HEK293 (cell line): ENCODE measurements around the gene CEND1.

Experiments used
- CTCF ChIA-PET: fragments of 350-600 bp; formaldehyde crosslinking; extraction: SDS; loops from one replicate; lab custom pipeline; 2021; ENCODE audit warnings: antibody characterized with exemption; lab: Yijun Ruan, JAX
- POLR2A ChIA-PET: fragments of 300-600 bp; formaldehyde crosslinking; extraction: SDS; loops from one replicate; lab custom pipeline; 2020; ENCODE audit warnings: antibody characterized with exemption, inconsistent platforms; lab: Yijun Ruan, JAX
- H3K27ac ChIP-seq: fragments of 200-500 bp; sonication (Bioruptor generic); 2 replicates; pipeline ENCODE4 v1.5.1; 2014; ENCODE audit warnings: low read depth, low read length, control low read depth, inconsistent platforms; ENCODE audit errors: extremely low read depth
- H3K36me3 ChIP-seq, 2 experiments: fragments of 200-500 bp in 1 of 2; sonication (Bioruptor generic) in 1 of 2; 1 replicate in 1 of 2; 2 replicates in 1 of 2; pipeline ENCODE4 v1.5.1; 2014 to 2017; ENCODE audit warnings: inconsistent platforms in 2 of 2, low read length in 2 of 2; ENCODE audit not compliant: control insufficient read depth in 2 of 2, insufficient read depth in 1 of 2
- H3K4me1 ChIP-seq: fragments of 200-500 bp; sonication (Bioruptor generic); 2 replicates; pipeline ENCODE4 v1.5.1; 2014; ENCODE audit warnings: mild to moderate bottlenecking, low read length, inconsistent platforms; ENCODE audit not compliant: control insufficient read depth, insufficient read depth
- H3K4me3 ChIP-seq: 2 replicates; pipeline ENCODE4 v1.5.1; 2011; ENCODE audit warnings: low read depth, mild to moderate bottlenecking, control low read depth, low read length, moderate library complexity
- H3K9me3 ChIP-seq: fragments of 200-500 bp; sonication (Bioruptor generic); 2 replicates; pipeline ENCODE4 v1.5.1; 2014; ENCODE audit warnings: low read depth, low read length, inconsistent platforms; ENCODE audit not compliant: control insufficient read depth, insufficient read depth
- GLIS1 ChIP-seq: fragments of 450-650 bp; formaldehyde crosslinking; IDR thresholded peaks from 2 replicates; pipeline ENCODE4 v1.5.1; 2016; ENCODE audit warnings: missing biosample characterization, missing genetic modification characterization
- GLIS2 ChIP-seq: fragments of 450-650 bp; formaldehyde crosslinking; IDR thresholded peaks from 2 replicates; pipeline ENCODE4 v1.5.1; 2016; ENCODE audit warnings: missing biosample characterization, missing genetic modification characterization
- KLF1 ChIP-seq: fragments of 450-650 bp; formaldehyde crosslinking; IDR thresholded peaks from 2 replicates; pipeline ENCODE4 v1.5.1; 2016; ENCODE audit warnings: missing biosample characterization, missing genetic modification characterization
- MZF1 ChIP-seq: fragments of 450-650 bp; formaldehyde crosslinking; IDR thresholded peaks from 2 replicates; pipeline ENCODE4 v1.5.1; 2017; ENCODE audit warnings: missing biosample characterization, missing genetic modification characterization, borderline replicate concordance
- PRDM10 ChIP-seq: fragments of 450-650 bp; formaldehyde crosslinking; IDR thresholded peaks from 2 replicates; pipeline ENCODE4 v1.5.1; 2016; ENCODE audit warnings: missing biosample characterization, missing genetic modification characterization
- SETDB1 ChIP-seq: IDR thresholded peaks from one replicate; pipeline ENCODE4 v1.6.1; 2017; ENCODE audit warnings: mild to moderate bottlenecking, low read length, moderate library complexity, mixed read lengths; ENCODE audit not compliant: insufficient read length
- WT1 ChIP-seq: fragments of 450-650 bp; formaldehyde crosslinking; IDR thresholded peaks from 2 replicates; pipeline ENCODE4 v1.5.1; 2016; ENCODE audit warnings: missing biosample characterization, missing genetic modification characterization
- ZBTB48 ChIP-seq: fragments of 450-650 bp; formaldehyde crosslinking; IDR thresholded peaks from 2 replicates; pipeline ENCODE4 v1.5.1; 2016; ENCODE audit warnings: missing biosample characterization, missing genetic modification characterization
- ZIC2 ChIP-seq: fragments of 450-650 bp; formaldehyde crosslinking; IDR thresholded peaks from 2 replicates; pipeline ENCODE4 v1.5.1; 2016; ENCODE audit warnings: missing biosample characterization, missing genetic modification characterization
- ZNF132 ChIP-seq: fragments of 450-650 bp; formaldehyde crosslinking; IDR thresholded peaks from 2 replicates; pipeline ENCODE4 v1.5.1; 2017; ENCODE audit warnings: missing biosample characterization, missing genetic modification characterization, borderline replicate concordance
- ZNF155 ChIP-seq: fragments of 450-650 bp; formaldehyde crosslinking; IDR thresholded peaks from 2 replicates; pipeline ENCODE4 v1.5.1; 2016; ENCODE audit warnings: missing biosample characterization, missing genetic modification characterization
- ZNF19 ChIP-seq: fragments of 450-650 bp; formaldehyde crosslinking; IDR thresholded peaks from 2 replicates; pipeline ENCODE4; 2016; ENCODE audit warnings: missing biosample characterization, missing genetic modification characterization, low read depth
- ZNF266 ChIP-seq: fragments of 450-650 bp; formaldehyde crosslinking; IDR thresholded peaks from 2 replicates; pipeline ENCODE4 v1.5.1; 2016; ENCODE audit warnings: missing biosample characterization, missing genetic modification characterization, low read depth
- ZNF416 ChIP-seq: fragments of 450-650 bp; formaldehyde crosslinking; IDR thresholded peaks from 2 replicates; pipeline ENCODE4 v1.5.1; 2016; ENCODE audit warnings: missing biosample characterization, missing genetic modification characterization
- ZNF423 ChIP-seq: fragments of 450-650 bp; formaldehyde crosslinking; IDR thresholded peaks from 2 replicates; pipeline ENCODE4 v1.5.1; 2016; ENCODE audit warnings: missing biosample characterization, missing genetic modification characterization
- ZNF473 ChIP-seq: fragments of 450-650 bp; formaldehyde crosslinking; IDR thresholded peaks from 2 replicates; pipeline ENCODE4 v1.5.1; 2017; ENCODE audit warnings: missing biosample characterization, missing genetic modification characterization
- ZNF521 ChIP-seq: fragments of 450-650 bp; formaldehyde crosslinking; IDR thresholded peaks from 2 replicates; pipeline ENCODE4 v1.5.1; 2017; ENCODE audit warnings: missing biosample characterization, mild to moderate bottlenecking, missing genetic modification characterization
- ZNF585B ChIP-seq: fragments of 450-650 bp; formaldehyde crosslinking; IDR thresholded peaks from 2 replicates; pipeline ENCODE4 v1.5.1; 2016; ENCODE audit warnings: missing biosample characterization, missing genetic modification characterization
- ZNF623 ChIP-seq: fragments of 450-650 bp; formaldehyde crosslinking; IDR thresholded peaks from 2 replicates; pipeline ENCODE4 v1.5.1; 2016; ENCODE audit warnings: missing biosample characterization, missing genetic modification characterization
- ZNF645 ChIP-seq: fragments of 450-650 bp; formaldehyde crosslinking; IDR thresholded peaks from 2 replicates; pipeline ENCODE4; 2016; ENCODE audit warnings: missing biosample characterization, missing genetic modification characterization
- ZNF660 ChIP-seq: fragments of 450-650 bp; IDR thresholded peaks from 2 replicates; pipeline ENCODE4 v1.5.1; 2018; ENCODE audit warnings: missing biosample characterization, mild to moderate bottlenecking, missing genetic modification characterization
- ZNF707 ChIP-seq: fragments of 450-650 bp; formaldehyde crosslinking; IDR thresholded peaks from 2 replicates; pipeline ENCODE4 v1.5.1; 2016; ENCODE audit warnings: missing biosample characterization, missing genetic modification characterization
- ZNF777 ChIP-seq: fragments of 450-650 bp; formaldehyde crosslinking; IDR thresholded peaks from 2 replicates; pipeline ENCODE4 v1.5.1; 2017; ENCODE audit warnings: missing biosample characterization, missing genetic modification characterization, borderline replicate concordance
- TF ChIP-seq, protein P1 (sequence below): fragments of 450-650 bp; formaldehyde crosslinking; IDR thresholded peaks from 2 replicates; pipeline ENCODE4 v1.5.1; 2017; ENCODE audit warnings: missing biosample characterization, missing genetic modification characterization
- TF ChIP-seq, protein P2 (sequence below): fragments of 450-650 bp; formaldehyde crosslinking; IDR thresholded peaks from 2 replicates; pipeline ENCODE4 v1.5.1; 2016; ENCODE audit warnings: missing biosample characterization, missing genetic modification characterization

The CEND1 gene

DNA sequence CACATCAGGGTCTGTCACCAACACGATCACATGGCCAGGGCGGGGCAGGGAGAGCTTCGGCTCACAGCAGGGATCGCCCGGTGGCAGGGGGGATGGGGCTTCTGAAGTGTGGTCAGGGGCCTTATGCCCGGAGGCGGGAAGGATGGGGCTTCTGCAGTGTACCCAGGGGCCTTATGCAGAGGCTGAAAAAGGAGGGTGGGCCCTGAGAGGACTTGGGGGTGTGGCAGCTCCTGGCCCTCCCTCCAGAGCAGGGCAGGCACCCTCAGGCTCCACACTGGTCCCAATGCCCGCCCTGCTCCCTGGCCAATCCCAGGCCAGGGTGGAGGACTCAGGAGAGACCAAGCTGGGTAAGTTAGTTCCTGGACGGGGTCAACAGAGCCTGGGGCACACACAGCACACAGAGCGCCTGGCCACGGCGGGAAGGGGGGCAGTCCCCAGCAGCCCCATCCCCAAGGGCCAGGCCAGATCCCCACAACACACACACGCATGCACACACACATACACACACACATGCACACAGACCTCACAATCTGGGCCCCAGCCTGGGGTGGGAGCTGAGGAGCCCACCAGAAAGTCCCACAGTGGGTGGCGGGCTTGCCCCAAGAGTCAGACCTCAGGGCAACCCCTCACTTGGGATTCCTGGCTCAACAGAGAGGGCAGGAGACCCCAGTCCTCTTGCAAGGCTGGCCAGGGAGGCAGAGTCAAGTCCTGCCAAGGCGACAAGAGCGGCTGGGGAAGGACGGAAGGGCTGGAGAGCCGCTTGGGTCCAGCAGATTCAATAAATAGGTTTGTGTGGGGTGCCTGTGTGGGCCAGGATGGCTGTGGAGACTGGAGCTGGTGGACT is 1.1 kb upstream of the CEND1 start (continued):
- TF ChIP-seq, protein P1, sequence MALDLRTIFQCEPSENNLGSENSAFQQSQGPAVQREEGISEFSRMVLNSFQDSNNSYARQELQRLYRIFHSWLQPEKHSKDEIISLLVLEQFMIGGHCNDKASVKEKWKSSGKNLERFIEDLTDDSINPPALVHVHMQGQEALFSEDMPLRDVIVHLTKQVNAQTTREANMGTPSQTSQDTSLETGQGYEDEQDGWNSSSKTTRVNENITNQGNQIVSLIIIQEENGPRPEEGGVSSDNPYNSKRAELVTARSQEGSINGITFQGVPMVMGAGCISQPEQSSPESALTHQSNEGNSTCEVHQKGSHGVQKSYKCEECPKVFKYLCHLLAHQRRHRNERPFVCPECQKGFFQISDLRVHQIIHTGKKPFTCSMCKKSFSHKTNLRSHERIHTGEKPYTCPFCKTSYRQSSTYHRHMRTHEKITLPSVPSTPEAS (tag by site-specific recombination) = peak; percentile 75
- TF ChIP-seq KLF1 (tag by site-specific recombination) = peak; percentile 34
- TF ChIP-seq ZBTB48 = 0 out of 2 replicates have a peak, but pooled peaks have one; percentile 20
- 0 out of 2 replicates have a peak, but pooled peaks have one; percentile 33 for TF ChIP-seq ZIC2 (tag by site-specific recombination)

DNA sequence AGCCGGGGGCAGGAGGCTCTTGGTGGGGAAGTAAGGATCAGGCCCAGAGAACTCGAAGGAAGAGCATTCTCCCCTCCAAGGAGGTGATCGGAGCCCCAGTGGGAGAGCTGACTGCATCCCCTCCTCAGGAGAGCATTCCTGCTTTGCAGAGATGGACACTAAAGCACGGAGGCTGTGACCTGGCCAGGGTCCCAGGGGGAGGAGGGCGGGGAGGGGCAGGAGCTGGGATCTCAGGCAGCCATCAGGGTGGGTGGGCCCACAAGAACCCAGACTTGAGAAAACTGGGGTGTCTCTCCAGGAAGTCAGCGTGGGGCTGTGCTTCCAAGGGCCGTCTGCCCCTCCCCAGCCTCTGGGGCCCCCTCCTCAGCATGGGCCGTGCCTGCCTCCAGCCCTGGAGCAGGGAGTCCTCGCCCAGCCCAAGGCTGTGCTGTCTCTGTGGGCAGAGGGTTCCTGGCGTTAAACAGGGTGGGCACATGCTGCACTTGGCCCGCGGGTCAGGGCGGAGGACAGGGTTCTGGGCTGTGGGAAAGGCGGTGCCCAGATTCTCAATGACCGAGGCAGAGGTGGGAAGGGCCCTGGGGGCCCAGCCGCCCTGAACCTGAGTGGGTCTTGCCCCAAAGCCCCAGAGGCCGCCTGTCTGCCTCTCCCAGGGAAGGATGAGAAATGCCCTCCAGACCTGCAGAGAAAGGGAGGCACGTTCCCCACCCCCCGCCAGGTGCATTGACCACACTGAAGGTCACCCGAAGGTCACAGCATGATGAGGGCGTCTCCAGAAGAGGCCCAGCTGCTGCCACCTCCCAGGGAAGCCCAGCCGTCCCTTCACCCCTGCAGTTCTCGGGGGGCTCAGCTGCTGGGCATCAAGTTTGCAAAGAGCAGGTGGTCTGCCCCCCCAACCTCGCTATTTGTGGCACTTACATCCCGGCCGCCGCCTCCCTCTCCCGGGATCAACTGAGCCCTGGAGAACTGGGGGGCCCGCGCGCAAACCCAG is 643 bp downstream of the CEND1 start:
- Histone ChIP-seq H3K4me1 (no peaks in the 10 kb centered on the region), H3K9me3 (no peaks in the 10 kb centered on the region), H3K4me3 (no peak overlapping the region), H3K27ac (no peak overlapping the region), H3K36me3 (peaks cover 0 to 37% of the 10 kb centered on the region in 2 experiments; a peak in 2 of 3 replicates)
- POLR2A ChIA-PET = interaction anchor here (0.6 to 2.2 kb wide), 9 partner anchors 10 to 93 kb away, joined by 3 to 11 read pairs (median 5); partner anchors contain the start of genes CRACR2B, GATD1, PNPLA2 and TALDO1
- CTCF ChIA-PET = interaction anchor here (0.9 kb wide), 1 partner anchor 32 kb away, joined by 3 read pairs; no protein-coding TSS in a partner anchor
- no peak for TF ChIP-seq WT1 (tag by site-specific recombination)
- no peak for TF ChIP-seq ZNF423
- TF ChIP-seq PRDM10 (tag by site-specific recombination) = no peak
- TF ChIP-seq MZF1 = no peak
- TF ChIP-seq ZNF266 (tag by site-specific recombination) = no peak
- TF ChIP-seq ZNF19 (tag by site-specific recombination) = no peak
- no peak for TF ChIP-seq SETDB1
- no peak for TF ChIP-seq ZNF132 (tag by site-specific recombination)
- TF ChIP-seq ZNF585B = no peak
- TF ChIP-seq ZNF707 = no peak
- peak; percentile 52; the same call in 1 of the 2 replicates for TF ChIP-seq GLIS2
- no peak for TF ChIP-seq ZNF521 (tag by site-specific recombination)
- TF ChIP-seq ZNF623 = no peak
- TF ChIP-seq ZNF155 = no peak
- no peak for TF ChIP-seq ZNF660 (tag by site-specific recombination)
- no peak for TF ChIP-seq ZNF645
- no peak for TF ChIP-seq ZNF777 (tag by site-specific recombination)
- TF ChIP-seq ZNF473 (tag by site-specific recombination) = no peak
- TF ChIP-seq GLIS1 (tag by site-specific recombination) = peak; percentile 48; the same call in 1 of the 2 replicates
- TF ChIP-seq ZNF416 (tag by site-specific recombination) = no peak
- TF ChIP-seq, protein P2, sequence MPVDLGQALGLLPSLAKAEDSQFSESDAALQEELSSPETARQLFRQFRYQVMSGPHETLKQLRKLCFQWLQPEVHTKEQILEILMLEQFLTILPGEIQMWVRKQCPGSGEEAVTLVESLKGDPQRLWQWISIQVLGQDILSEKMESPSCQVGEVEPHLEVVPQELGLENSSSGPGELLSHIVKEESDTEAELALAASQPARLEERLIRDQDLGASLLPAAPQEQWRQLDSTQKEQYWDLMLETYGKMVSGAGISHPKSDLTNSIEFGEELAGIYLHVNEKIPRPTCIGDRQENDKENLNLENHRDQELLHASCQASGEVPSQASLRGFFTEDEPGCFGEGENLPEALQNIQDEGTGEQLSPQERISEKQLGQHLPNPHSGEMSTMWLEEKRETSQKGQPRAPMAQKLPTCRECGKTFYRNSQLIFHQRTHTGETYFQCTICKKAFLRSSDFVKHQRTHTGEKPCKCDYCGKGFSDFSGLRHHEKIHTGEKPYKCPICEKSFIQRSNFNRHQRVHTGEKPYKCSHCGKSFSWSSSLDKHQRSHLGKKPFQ (tag by site-specific recombination) = no peak
